ENCODE results near the gene STUM.

DNA sequence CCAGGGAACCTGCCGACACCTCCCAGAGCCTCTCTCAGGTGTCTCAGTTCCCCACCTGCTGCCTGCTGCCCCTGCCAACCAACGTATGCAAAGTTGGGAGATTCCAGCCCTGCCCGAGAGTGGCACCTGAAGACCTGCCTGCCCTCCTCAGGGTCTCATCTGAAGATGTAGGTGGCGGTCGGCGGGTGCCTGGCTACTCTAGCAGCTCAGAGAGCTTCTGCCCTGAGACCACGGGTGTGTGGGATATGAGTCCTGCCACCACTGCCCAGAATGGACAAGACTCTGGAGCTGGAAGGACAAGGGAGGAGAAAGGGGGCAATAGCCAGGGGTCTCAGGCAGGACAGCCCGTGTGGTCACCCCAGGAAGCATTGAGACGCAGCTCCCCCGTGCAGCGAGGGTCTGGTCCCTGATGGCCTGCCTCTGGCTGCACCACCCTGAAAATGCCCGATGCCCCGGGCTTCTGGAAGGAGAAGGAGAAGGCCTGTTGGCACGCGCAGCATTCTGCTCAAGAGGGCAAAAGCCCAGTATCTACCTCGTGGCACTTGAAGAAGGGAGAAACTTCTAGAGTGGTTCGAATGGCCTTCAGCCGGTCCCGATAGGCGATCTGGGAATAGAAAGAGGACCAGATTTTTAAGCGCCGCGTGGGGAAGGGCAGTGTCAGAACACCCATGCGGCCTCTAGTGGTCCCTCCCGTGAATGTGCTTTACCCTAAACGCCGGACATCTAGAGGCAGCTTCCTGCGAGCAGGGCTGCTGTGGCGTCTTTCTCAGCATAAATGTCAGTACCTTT, 88.8 kb downstream of the STUM start:
- TF ChIP-seq EZH2 (IDR thresholded peaks at IDR 0.05): no peak
- TF ChIP-seq POLR2AphosphoS5 (IDR thresholded peaks at IDR 0.05; ENCODE audit: borderline replicate concordance, low read depth, low read length): no peak
- no peak for TF ChIP-seq FOXP2 (optimal IDR thresholded peaks at IDR 0.05; ENCODE audit: control extremely low read depth, extremely low read length, insufficient read depth)
